Testis (tissue), 2 donors: ENCODE data around the gene DNAJC24.

ENCODE experiments used
- CTCF ChIP-seq, 3 experiments: fragments of 450-650 bp in 2 of 3; fragments of 200-600 bp in 1 of 3; sonication (generic) in 1 of 3; IDR thresholded peaks; one replicate each; pipeline ENCODE4 v1.5.1; 2016 to 2019; ENCODE audit warnings: antibody characterized with exemption in 3 of 3, mild to moderate bottlenecking in 2 of 3, moderate library complexity in 1 of 3
- POLR2A ChIP-seq: fragments of 450-650 bp; IDR thresholded peaks from one replicate; pipeline ENCODE4 v1.6.1; 2017; ENCODE audit warnings: antibody characterized with exemption, mild to moderate bottlenecking, moderate library complexity

GRCh38 chr11:31417816-31418215, 48.2 kb downstream of the DNAJC24 start:
- no peak for TF ChIP-seq CTCF (IDR thresholded peaks at IDR 0.05)
- TF ChIP-seq POLR2A: no peak
